Prostate gland (tissue), 2 donors: Measurements from ENCODE around the gene ZNF691. TPM values are rescaled to one million over a fixed set of nuclear protein-coding genes. Genes with fewer than 3 reads are reported as not detected.

Experiments
- DNase-seq: peaks from one replicate; pipeline ENCODE4 v3.0.0-alpha.2; 2019; ENCODE audit warnings: low spot score
- H3K27ac ChIP-seq, 2 donors: fragments of 200-600 bp; sonication (generic); 2 replicates each; pipeline ENCODE4 v1.5.1; 2017 to 2019
- H3K27me3 ChIP-seq: fragments of 200-600 bp; sonication (generic); replicated peaks from 2 replicates; pipeline ENCODE4 v1.5.1; 2019; ENCODE audit not compliant: insufficient read depth
- H3K36me3 ChIP-seq, 2 donors: fragments of 200-600 bp; sonication (generic); 1 replicate in 1 of 2; 2 replicates in 1 of 2; pipeline versions ENCODE4 v1.5.1 to v1.8.1; 2017 to 2019
- H3K4me1 ChIP-seq: fragments of 200-600 bp; sonication (generic); replicated peaks from 2 replicates; pipeline ENCODE4 v1.5.1; 2019
- H3K4me3 ChIP-seq, 2 donors: fragments of 200-600 bp; sonication (generic); 2 replicates each; pipeline ENCODE4 v1.5.1; 2017 to 2019
- H3K9me3 ChIP-seq: fragments of 200-600 bp; sonication (generic); 2 replicates; pipeline ENCODE4 v1.5.1; 2017
- CTCF ChIP-seq, 4 experiments: fragments of 200-600 bp in 2 of 4; fragments of 450-650 bp in 2 of 4; sonication (generic) in 2 of 4; IDR thresholded peaks; 1 replicate in 3 of 4; 2 replicates in 1 of 4; pipeline ENCODE4 v1.5.1; 2016 to 2019; ENCODE audit warnings: antibody characterized with exemption in 4 of 4, mild to moderate bottlenecking in 2 of 4, moderate library complexity in 2 of 4
- POLR2A ChIP-seq: fragments of 450-650 bp; IDR thresholded peaks from one replicate; pipeline ENCODE4 v1.6.1; 2016; ENCODE audit warnings: antibody characterized with exemption, mild to moderate bottlenecking
- POLR2AphosphoS5 ChIP-seq: sonication (generic); formaldehyde crosslinking; IDR thresholded peaks from one replicate; pipeline ENCODE4 v1.6.1; 2017; ENCODE audit warnings: antibody characterized with exemption
- WGBS: methylation state at CpG from one replicate; pipeline ENCODE4 v1.1.5; 2018; 5-methylcytosine and 5-hydroxymethylcytosine counted together
- intact Hi-C: fragments of 100-400 bp; cut with DNase I; formaldehyde crosslinking; loops from one replicate; pipeline ENCODE4 v1.14.2; 2022
- total RNA-seq, 2 donors: library from RNA; depleted of rRNA; stranded (reverse); fragments of >200 nt; gene quantifications; one replicate each; pipeline ENCODE4 v1.1.0, GENCODE V29; 2016

ZNF691 gene
- total RNA-seq, 2 donors from 2014 or later: 16.0 to 19.5 TPM

- H3K36me3 ChIP-seq: no peaks in the 10 kb centered on the region
- TF ChIP-seq CTCF (IDR thresholded peaks at IDR 0.05): no peak
- TF ChIP-seq POLR2AphosphoS5: no peak
- TF ChIP-seq POLR2A: no peak
- no peaks in the 10 kb centered on the region for H3K4me1 ChIP-seq
- no peak overlapping the region for H3K27ac ChIP-seq
- H3K9me3 ChIP-seq: no peaks in the 10 kb centered on the region
- no peak overlapping the region for H3K4me3 ChIP-seq
- no peaks in the 10 kb centered on the region for H3K27me3 ChIP-seq
- intact Hi-C loops: no loop called here
- no peak for DNase-seq
Observed at GRCh38 chr1:42831273-42831672, 15.1 kb upstream of the ZNF691 start.

- 90% methylated on average over 3 of the region's 3 CpGs for WGBS
- no peak for DNase-seq
- intact Hi-C loops: no loop called here
- Histone ChIP-seq H3K4me1 (no peaks in the 10 kb centered on the region), H3K27me3 (no peaks in the 10 kb centered on the region), H3K4me3 (no peak overlapping the region), H3K27ac (no peak overlapping the region), H3K36me3 (no peaks in the 10 kb centered on the region), H3K9me3 (no peaks in the 10 kb centered on the region)
- no peak for TF ChIP-seq POLR2AphosphoS5
- no peak for TF ChIP-seq CTCF (IDR thresholded peaks at IDR 0.05)
- TF ChIP-seq POLR2A: no peak
Observed at GRCh38 chr1:42832641-42833240, 13.7 kb upstream of the ZNF691 start.

- intact Hi-C loops: no loop called here
- Histone ChIP-seq H3K27ac (no peak overlapping the region), H3K4me3 (no peak overlapping the region), H3K4me1 (no peaks in the 10 kb centered on the region), H3K9me3 (no peaks in the 10 kb centered on the region), H3K27me3 (no peaks in the 10 kb centered on the region), H3K36me3 (no peaks in the 10 kb centered on the region)
- WGBS: 95% methylated on average over 4 of the region's 4 CpGs
- no peak for TF ChIP-seq CTCF (IDR thresholded peaks at IDR 0.05)
- no peak for TF ChIP-seq POLR2A
- no peak for TF ChIP-seq POLR2AphosphoS5
- no peak for DNase-seq
Observed at GRCh38 chr1:42833981-42834380, 12.4 kb upstream of the ZNF691 start.

DNA sequence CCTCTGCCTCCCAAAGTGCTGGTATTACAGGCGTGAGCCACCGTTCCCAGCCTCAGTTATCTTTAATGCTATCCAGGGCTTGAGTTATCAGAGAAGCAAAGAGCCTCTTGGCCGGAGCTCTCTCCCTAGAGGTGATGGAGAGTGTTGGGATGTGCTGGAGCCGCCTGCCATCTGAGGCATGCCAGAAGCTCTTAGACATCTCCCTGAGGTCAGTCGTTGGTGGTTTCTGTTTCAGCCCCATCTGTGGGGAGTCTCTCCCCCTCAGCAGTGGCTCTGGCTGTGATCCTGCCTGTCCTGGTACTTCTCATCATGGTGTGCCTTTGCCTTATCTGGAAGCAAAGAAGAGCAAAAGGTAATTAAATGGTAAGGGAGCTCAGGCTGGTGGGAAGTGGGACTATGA lies 11.6 kb upstream of the ZNF691 start:
- TF ChIP-seq CTCF (IDR thresholded peaks at IDR 0.05) (no peak), POLR2A (no peak), POLR2AphosphoS5 (no peak)
- Histone ChIP-seq H3K27me3 (no peaks in the 10 kb centered on the region), H3K27ac (no peak overlapping the region), H3K36me3 (no peaks in the 10 kb centered on the region), H3K9me3 (no peaks in the 10 kb centered on the region), H3K4me3 (no peak overlapping the region), H3K4me1 (no peaks in the 10 kb centered on the region)
- intact Hi-C loops: no loop called here
- WGBS: 84% methylated on average over 5 of the region's 5 CpGs
- no peak for DNase-seq

- WGBS: 83% methylated on average over 2 of the region's 2 CpGs
- no peak for TF ChIP-seq CTCF (IDR thresholded peaks at IDR 0.05)
- TF ChIP-seq POLR2A: no peak
- no peak for TF ChIP-seq POLR2AphosphoS5
- no peak overlapping the region for H3K27ac ChIP-seq
Observed at GRCh38 chr1:42835422-42835821, 11.0 kb upstream of the ZNF691 start.

More at GRCh38 chr1:42835422-42835821, 11.0 kb upstream of the ZNF691 start:
- Histone ChIP-seq H3K36me3 (no peaks in the 10 kb centered on the region), H3K4me3 (no peak overlapping the region), H3K4me1 (no peaks in the 10 kb centered on the region), H3K9me3 (no peaks in the 10 kb centered on the region), H3K27me3 (no peaks in the 10 kb centered on the region)
- no peak for DNase-seq
- intact Hi-C loops: no loop called here
